Neural crest cell (in vitro differentiated cells): ENCODE results near the gene TSC22D1. TPM values are rescaled to one million over a fixed set of nuclear protein-coding genes. Genes with fewer than 3 reads are reported as not detected.

Experiments used
- DNase-seq: peaks from one replicate; pipeline ENCODE4 v3.0.0; 2021; ENCODE audit warnings: low read depth, mixed read lengths, low spot score
- H3K27ac Mint-ChIP-seq: one replicate; pipeline ENCODE4 v1.8.0; 2021; ENCODE audit warnings: mild to moderate bottlenecking, mixed read lengths; ENCODE audit not compliant: unreplicated experiment
- H3K27me3 Mint-ChIP-seq: 2 replicates; pipeline ENCODE4 v1.8.0; 2021; ENCODE audit warnings: low read depth, mild to moderate bottlenecking, mixed read lengths
- H3K36me3 Mint-ChIP-seq: 2 replicates; pipeline ENCODE4 v1.8.0; 2021; ENCODE audit warnings: low read depth, mild to moderate bottlenecking, mixed read lengths
- H3K4me1 Mint-ChIP-seq: 2 replicates; pipeline ENCODE4 v1.8.0; 2021; ENCODE audit warnings: mixed read lengths
- H3K4me3 Mint-ChIP-seq: one replicate; pipeline ENCODE4 v1.8.0; 2021; ENCODE audit warnings: mild to moderate bottlenecking, mixed read lengths
- H3K9me3 Mint-ChIP-seq: 2 replicates; pipeline ENCODE4 v1.8.0; 2021; ENCODE audit warnings: mixed read lengths
- CTCF ChIP-seq: fragments of 200-600 bp; sonication (generic); conservative IDR thresholded peaks from 2 replicates; pipeline ENCODE4 v1.5.0; 2021; ENCODE audit warnings: antibody characterized with exemption, mild to moderate bottlenecking
- total RNA-seq: library from RNA; stranded (reverse); gene quantifications from 2 replicates; pipeline ENCODE4 v1.2.1, GENCODE V29; 2021

The TSC22D1 gene
- total RNA-seq, 1 donor from 2014 or later, result 119 TPM

- H3K9me3 Mint-ChIP-seq, result no peaks in the 10 kb centered on the region
- DNase-seq, result no peak
- no peaks in the 10 kb centered on the region for H3K4me1 Mint-ChIP-seq
- no peak for TF ChIP-seq CTCF
- no peaks in the 10 kb centered on the region for H3K27me3 Mint-ChIP-seq
- H3K27ac Mint-ChIP-seq, result no peak overlapping the region
- peaks cover 14% of the 10 kb centered on the region for H3K36me3 Mint-ChIP-seq
- no peak overlapping the region for H3K4me3 Mint-ChIP-seq
Measured at GRCh38 chr13:44448373-44448772, 127.8 kb downstream of the TSC22D1 start.

DNA sequence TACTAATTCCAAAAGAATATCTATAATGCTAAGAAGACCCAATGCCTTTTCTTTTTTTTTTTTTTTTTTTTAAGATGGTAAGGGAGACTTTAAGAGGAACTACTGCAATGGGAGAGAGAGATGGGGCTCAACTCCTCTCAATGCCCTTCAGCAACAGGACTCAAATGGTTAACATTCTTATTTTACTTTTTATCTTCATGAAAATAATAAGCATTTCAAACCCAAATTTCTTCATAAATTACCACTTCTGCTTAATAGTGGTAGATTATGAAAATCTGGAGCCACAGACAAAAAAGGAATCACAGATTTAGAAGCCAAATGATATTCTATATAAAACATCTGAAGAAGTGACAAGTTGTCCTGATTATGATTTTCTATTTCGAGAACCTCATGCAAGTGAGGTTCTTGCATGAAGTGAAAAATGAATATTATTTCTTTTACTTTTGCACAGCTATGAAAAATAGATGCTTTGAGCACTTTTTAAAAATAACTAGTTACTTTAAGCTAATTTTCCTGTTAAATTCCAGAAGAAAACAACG, 128.3 kb downstream of the TSC22D1 start:
- Mint-ChIP-seq H3K27me3 (no peaks in the 10 kb centered on the region), H3K4me1 (no peaks in the 10 kb centered on the region), H3K9me3 (no peaks in the 10 kb centered on the region), H3K4me3 (no peak overlapping the region), H3K36me3 (peaks cover 14% of the 10 kb centered on the region), H3K27ac (no peak overlapping the region)
- DNase-seq, result no peak
- TF ChIP-seq CTCF, result no peak

DNA sequence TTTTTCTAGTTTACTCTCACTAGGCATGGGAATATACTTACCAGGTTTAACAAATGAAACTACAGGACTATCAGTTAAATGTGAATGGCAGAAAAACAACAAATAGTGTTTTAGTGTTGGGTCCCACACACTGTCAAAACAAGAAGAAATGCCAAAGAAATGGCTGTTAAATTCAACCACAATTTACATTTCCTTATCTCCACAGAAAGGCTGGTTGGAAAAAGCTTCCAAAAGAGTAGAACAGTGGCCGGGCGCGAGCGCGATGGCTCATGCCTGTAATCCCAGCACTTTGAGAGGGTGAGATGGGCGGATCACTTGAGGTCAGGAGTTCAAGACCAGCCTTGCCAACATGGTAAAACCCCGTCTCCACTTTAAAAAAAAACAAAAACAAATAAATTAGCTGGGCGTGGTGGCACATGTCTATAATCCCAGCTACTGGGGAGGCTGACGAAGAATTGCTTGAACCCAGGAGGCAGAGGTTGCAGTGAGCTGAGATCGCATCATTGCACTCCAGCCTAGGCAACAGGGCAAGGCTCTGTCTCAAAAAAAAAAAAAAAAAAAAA, 136.0 kb downstream of the TSC22D1 start:
- H3K27ac Mint-ChIP-seq, result no peak overlapping the region
- DNase-seq, result no peak
- peaks cover 12% of the 10 kb centered on the region for H3K4me1 Mint-ChIP-seq
- H3K9me3 Mint-ChIP-seq, result no peaks in the 10 kb centered on the region
- H3K4me3 Mint-ChIP-seq, result no peak overlapping the region
- H3K36me3 Mint-ChIP-seq, result peaks cover 5% of the 10 kb centered on the region
- H3K27me3 Mint-ChIP-seq, result no peaks in the 10 kb centered on the region
- no peak for TF ChIP-seq CTCF

- Mint-ChIP-seq H3K27ac (no peak overlapping the region), H3K4me3 (no peak overlapping the region), H3K4me1 (peaks cover 17% of the 10 kb centered on the region), H3K36me3 (peaks cover 7% of the 10 kb centered on the region), H3K9me3 (no peaks in the 10 kb centered on the region), H3K27me3 (no peaks in the 10 kb centered on the region)
- DNase-seq, result no peak
- TF ChIP-seq CTCF, result no peak
Measured at GRCh38 chr13:44439452-44440024, 136.6 kb downstream of the TSC22D1 start.

GRCh38 chr13:44438234-44438579, 137.9 kb downstream of the TSC22D1 start:
- no peaks in the 10 kb centered on the region for H3K9me3 Mint-ChIP-seq
- H3K4me1 Mint-ChIP-seq, result peaks cover 31% of the 10 kb centered on the region
- H3K27me3 Mint-ChIP-seq, result no peaks in the 10 kb centered on the region
- peak overlapping the region; percentile 99 for H3K4me3 Mint-ChIP-seq
- no peak for TF ChIP-seq CTCF
- no peak for DNase-seq
- H3K36me3 Mint-ChIP-seq, result peaks cover 12% of the 10 kb centered on the region
- H3K27ac Mint-ChIP-seq, result no peak overlapping the region
